Uterus (tissue), 2 donors: Measurements from ENCODE around the gene TMEM117.

Experiments used
- POLR2A ChIP-seq, 2 donors: fragments of 450-650 bp; IDR thresholded peaks; one replicate each; pipeline ENCODE4 v1.6.1; 2016; ENCODE audit warnings: antibody characterized with exemption in 2 of 2, mild to moderate bottlenecking in 1 of 2, moderate library complexity in 1 of 2
- TF ChIP-seq, protein P1 (sequence below), 4 experiments: fragments of 200-600 bp in 2 of 4; fragments of 450-650 bp in 2 of 4; sonication (generic) in 2 of 4; IDR thresholded peaks; one replicate each; pipeline ENCODE4 v1.5.1; 2016 to 2019; ENCODE audit warnings: antibody characterized with exemption in 4 of 4, mild to moderate bottlenecking in 2 of 4, moderate library complexity in 1 of 4

DNA sequence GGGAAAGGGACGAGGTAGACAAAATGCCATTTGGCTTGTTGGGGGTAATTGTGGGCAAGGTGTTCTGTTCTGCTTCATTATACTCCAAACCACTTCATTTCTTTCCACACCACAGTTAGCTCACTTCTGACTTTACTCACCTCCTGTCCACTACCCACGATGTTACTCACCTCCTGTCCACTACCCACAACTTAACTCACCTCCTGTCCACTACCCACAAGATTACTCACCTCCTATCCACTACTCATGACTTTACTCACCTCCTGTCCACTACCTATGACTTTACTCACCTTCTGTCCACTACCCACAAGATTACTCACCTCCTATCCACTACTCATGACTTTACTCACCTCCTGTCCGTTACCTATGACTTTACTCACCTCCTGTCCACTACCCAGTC is 19.7 kb upstream of the TMEM117 start:
- no peak for TF ChIP-seq POLR2A (IDR thresholded peaks at IDR 0.05)
- TF ChIP-seq, protein P1, sequence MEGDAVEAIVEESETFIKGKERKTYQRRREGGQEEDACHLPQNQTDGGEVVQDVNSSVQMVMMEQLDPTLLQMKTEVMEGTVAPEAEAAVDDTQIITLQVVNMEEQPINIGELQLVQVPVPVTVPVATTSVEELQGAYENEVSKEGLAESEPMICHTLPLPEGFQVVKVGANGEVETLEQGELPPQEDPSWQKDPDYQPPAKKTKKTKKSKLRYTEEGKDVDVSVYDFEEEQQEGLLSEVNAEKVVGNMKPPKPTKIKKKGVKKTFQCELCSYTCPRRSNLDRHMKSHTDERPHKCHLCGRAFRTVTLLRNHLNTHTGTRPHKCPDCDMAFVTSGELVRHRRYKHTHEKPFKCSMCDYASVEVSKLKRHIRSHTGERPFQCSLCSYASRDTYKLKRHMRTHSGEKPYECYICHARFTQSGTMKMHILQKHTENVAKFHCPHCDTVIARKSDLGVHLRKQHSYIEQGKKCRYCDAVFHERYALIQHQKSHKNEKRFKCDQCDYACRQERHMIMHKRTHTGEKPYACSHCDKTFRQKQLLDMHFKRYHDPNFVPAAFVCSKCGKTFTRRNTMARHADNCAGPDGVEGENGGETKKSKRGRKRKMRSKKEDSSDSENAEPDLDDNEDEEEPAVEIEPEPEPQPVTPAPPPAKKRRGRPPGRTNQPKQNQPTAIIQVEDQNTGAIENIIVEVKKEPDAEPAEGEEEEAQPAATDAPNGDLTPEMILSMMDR (IDR thresholded peaks at IDR 0.05) = no peak
